Dermis microvascular lymphatic vessel endothelial cell (primary cell): Measurements from ENCODE around the gene SLC38A1. TPM values are rescaled to one million over a fixed set of nuclear protein-coding genes. Genes with fewer than 3 reads are reported as not detected.
A peak's percentile ranks its signal among the peaks of the same experiment; 100 is the strongest.

Experiments
- DNase-seq, 2 donors: peaks; one replicate each; pipeline versions ENCODE4 v3.0.0 to v3.0.0-alpha.2; 2010; ENCODE audit warnings: low read depth in 2 of 2
- total RNA-seq: library from RNA; depleted of rRNA; stranded (reverse); fragments of >200 nt; gene quantifications from 2 replicates; pipeline ENCODE4 v1.2.1, GENCODE V29; 2014

The SLC38A1 gene
- total RNA-seq, 1 donor from 2014 or later, result 113 TPM

- no peak for DNase-seq
Measured at GRCh38 chr12:46234000-46234399, 34.8 kb downstream of the SLC38A1 start.

- DNase-seq, result peak; percentile 35 to 65
Measured at GRCh38 chr12:46233423-46233822, 35.4 kb downstream of the SLC38A1 start.

GRCh38 chr12:46230983-46231382 is 37.9 kb downstream of the SLC38A1 start:
- no peak for DNase-seq

- no peak for DNase-seq
Measured at GRCh38 chr12:46230306-46230705, 38.5 kb downstream of the SLC38A1 start.

- no peak for DNase-seq
Measured at GRCh38 chr12:46227616-46228015, 41.2 kb downstream of the SLC38A1 start.

GRCh38 chr12:46224386-46224785 is 44.5 kb downstream of the SLC38A1 start:
- no peak for DNase-seq

GRCh38 chr12:46223047-46223446 is 45.8 kb downstream of the SLC38A1 start:
- no peak for DNase-seq

GRCh38 chr12:46222636-46223035 is 46.2 kb downstream of the SLC38A1 start:
- no peak for DNase-seq

- DNase-seq, result peak in 1 of 2 donors; percentile 49
Measured at GRCh38 chr12:46221255-46222128, 47.4 kb downstream of the SLC38A1 start.

- DNase-seq, result peak; percentile 56 to 94
Measured at GRCh38 chr12:46219877-46220655, 48.8 kb downstream of the SLC38A1 start.

- DNase-seq, result no peak
Measured at GRCh38 chr12:46219132-46219876, 49.5 kb downstream of the SLC38A1 start.

- no peak for DNase-seq
Measured at GRCh38 chr12:46218322-46219095, 50.3 kb downstream of the SLC38A1 start.

GRCh38 chr12:46217541-46218321 is 51.1 kb downstream of the SLC38A1 start:
- DNase-seq, result no peak

GRCh38 chr12:46214668-46215436 is 54.0 kb downstream of the SLC38A1 start:
- DNase-seq, result no peak

- DNase-seq, result no peak
Measured at GRCh38 chr12:46212108-46212982, 56.5 kb downstream of the SLC38A1 start.

- no peak for DNase-seq
Measured at GRCh38 chr12:46210873-46211439, 57.9 kb downstream of the SLC38A1 start.

GRCh38 chr12:46209914-46210872 is 58.6 kb downstream of the SLC38A1 start:
- DNase-seq, result peak; percentile 85 to 95
